Measurements from ENCODE around the gene KRT85. TPM values are rescaled to one million over a fixed set of nuclear protein-coding genes. Genes with fewer than 3 reads are reported as not detected.
"Not testable (repeated sequence)": the region's sequence is repeated elsewhere in the genome, so short reads cannot be mapped to it uniquely, and the experiment has no call there.

The KRT85 gene
- total RNA-seq, 4 donors from 2014 or later, result not detected

GRCh38 chr12:52315721-52316120 lies 51.6 kb downstream of the KRT85 start:
- H3K27ac ChIP-seq; H3K9me3 ChIP-seq; H3K36me3 ChIP-seq; intact Hi-C loops (cut with DNase I); DNase-seq; H3K4me1 ChIP-seq; H3K4me3 ChIP-seq: not testable (repeated sequence)
- H3K27me3 ChIP-seq, result peaks cover 0 to 67% (median 0%) of the 10 kb centered on the region in 4 donors
- TF ChIP-seq CTCF (IDR thresholded peaks at IDR 0.05), result peak in 4 of 6 experiments; percentile 10 to 53 (median 21)
- 48 to 86% methylated on average over 1 to 7 of the region's 9 CpGs for WGBS, 2 donors

- H3K4me1 ChIP-seq, result no peaks in the 10 kb centered on the region
- DNase-seq, result no peak
- 63 to 76% methylated on average over 2 to 3 of the region's 13 CpGs for WGBS, 2 donors
These were observed 52.8 kb downstream of the KRT85 start for GRCh38 chr12:52314511-52314910.

GRCh38 chr12:52313926-52314325 lies 53.4 kb downstream of the KRT85 start:
- DNase-seq, result no peak
- H3K9me3 ChIP-seq, result no peaks in the 10 kb centered on the region
- intact Hi-C loops (cut with DNase I), result no loop called here
- H3K36me3 ChIP-seq, result no peaks in the 10 kb centered on the region
- WGBS, 2 donors, result 71 to 85% methylated on average over 6 to 9 of the region's 9 CpGs
- H3K4me3 ChIP-seq, result no peak overlapping the region
- H3K27ac ChIP-seq, result no peak overlapping the region
- peaks cover 0 to 68% (median 0%) of the 10 kb centered on the region in 4 donors for H3K27me3 ChIP-seq
- TF ChIP-seq CTCF (IDR thresholded peaks at IDR 0.05), result no peak
- no peak for TF ChIP-seq POLR2A (IDR thresholded peaks at IDR 0.05)
- peaks cover 0 to 2% (median 1%) of the 10 kb centered on the region in 3 donors for H3K4me1 ChIP-seq

More at GRCh38 chr12:52314511-52314910, 52.8 kb downstream of the KRT85 start:
- TF ChIP-seq CTCF (IDR thresholded peaks at IDR 0.05) (no peak), POLR2A (IDR thresholded peaks at IDR 0.05) (no peak)
- Histone ChIP-seq H3K27ac (no peak overlapping the region), H3K27me3 (peaks cover 0 to 67% (median 0%) of the 10 kb centered on the region in 4 donors), H3K36me3 (no peaks in the 10 kb centered on the region), H3K4me3 (no peak overlapping the region), H3K9me3 (no peaks in the 10 kb centered on the region)
- intact Hi-C loops (cut with DNase I), result no loop called here

- no peaks in the 10 kb centered on the region for H3K9me3 ChIP-seq
- peaks cover 4 to 6% (median 6%) of the 10 kb centered on the region in 3 donors for H3K4me1 ChIP-seq
- no peak for DNase-seq
- H3K4me3 ChIP-seq, result no peak overlapping the region
- 49 to 74% methylated on average over 3 of the region's 3 CpGs for WGBS, 2 donors
- no peaks in the 10 kb centered on the region for H3K36me3 ChIP-seq
- no peak overlapping the region for H3K27ac ChIP-seq
- intact Hi-C loops (cut with DNase I), result no loop called here
- TF ChIP-seq CTCF (IDR thresholded peaks at IDR 0.05) (no peak), POLR2A (IDR thresholded peaks at IDR 0.05) (no peak)
- peaks cover 0 to 68% (median 0%) of the 10 kb centered on the region in 4 donors for H3K27me3 ChIP-seq
These were observed 53.8 kb downstream of the KRT85 start for GRCh38 chr12:52313461-52313860.

- no peak overlapping the region for H3K27ac ChIP-seq
- no peaks in the 10 kb centered on the region for H3K36me3 ChIP-seq
- no peak for DNase-seq
- intact Hi-C loops (cut with DNase I), result no loop called here
- TF ChIP-seq CTCF (IDR thresholded peaks at IDR 0.05) (no peak), POLR2A (IDR thresholded peaks at IDR 0.05) (no peak)
- peaks cover 4 to 14% (median 12%) of the 10 kb centered on the region in 3 donors for H3K4me1 ChIP-seq
- no peak overlapping the region for H3K4me3 ChIP-seq
- no peaks in the 10 kb centered on the region for H3K9me3 ChIP-seq
- WGBS, 2 donors, result 67 to 82% methylated on average over 2 to 3 of the region's 4 CpGs
- peaks cover 0 to 80% (median 0%) of the 10 kb centered on the region in 4 donors for H3K27me3 ChIP-seq
These were observed 55.2 kb downstream of the KRT85 start for GRCh38 chr12:52312086-52312485.

All from esophagus squamous epithelium (tissue), 5 donors.